MM.1S (cell line): ENCODE data around the gene DCLK1.

Source experiments
- DNase-seq: peaks from one replicate; pipeline ENCODE4 v3.0.0-alpha.2; 2015
- H2AFZ ChIP-seq: fragments of 300-600 bp; sonication (generic); 2 replicates; pipeline ENCODE4 v1.6.0; 2016; ENCODE audit warnings: antibody characterized with exemption, low read length
- H3F3A ChIP-seq: fragments of 300-600 bp; sonication (generic); 2 replicates; pipeline ENCODE4 v1.6.1; 2016; ENCODE audit warnings: mild to moderate bottlenecking, antibody characterized with exemption, low read length, moderate library complexity, mixed read lengths; ENCODE audit not compliant: insufficient read depth
- H3K27ac ChIP-seq: fragments of 300-600 bp; sonication (generic); 2 replicates; pipeline ENCODE4 v1.5.1; 2016; ENCODE audit warnings: mild to moderate bottlenecking, low read length
- H3K27me3 ChIP-seq: fragments of 300-600 bp; sonication (generic); replicated peaks from 2 replicates; pipeline ENCODE4 v1.6.0; 2016; ENCODE audit warnings: low read length; ENCODE audit not compliant: insufficient read depth
- H3K36me3 ChIP-seq: fragments of 300-600 bp; sonication (generic); replicated peaks from 2 replicates; pipeline ENCODE4 v1.6.1; 2016; ENCODE audit warnings: mild to moderate bottlenecking, low read length, mixed read lengths; ENCODE audit not compliant: insufficient read depth
- H3K4me1 ChIP-seq: fragments of 300-600 bp; sonication (generic); 2 replicates; pipeline ENCODE4 v1.6.1; 2016; ENCODE audit warnings: low read length, mixed read lengths
- H3K4me2 ChIP-seq: fragments of 300-600 bp; sonication (generic); 2 replicates; pipeline ENCODE4 v1.6.0; 2016; ENCODE audit warnings: low read depth, low read length
- H3K4me3 ChIP-seq: fragments of 300-600 bp; sonication (generic); 2 replicates; pipeline ENCODE4 v1.5.1; 2016; ENCODE audit warnings: low read length, mixed read lengths
- H3K79me2 ChIP-seq: fragments of 300-600 bp; sonication (generic); 2 replicates; pipeline ENCODE4 v1.6.1; 2016; ENCODE audit warnings: mixed run types, low read length, mixed read lengths
- H3K9ac ChIP-seq: fragments of 300-600 bp; sonication (generic); 2 replicates; pipeline ENCODE4 v1.6.1; 2016; ENCODE audit warnings: low read length, mixed read lengths
- H3K9me2 ChIP-seq: fragments of 300-600 bp; sonication (generic); replicated peaks from 2 replicates; pipeline ENCODE4 v1.6.1; 2016; ENCODE audit warnings: mild to moderate bottlenecking, low read length, mixed read lengths; ENCODE audit not compliant: insufficient read depth
- H3K9me3 ChIP-seq: fragments of 300-600 bp; sonication (generic); replicated peaks from 2 replicates; pipeline ENCODE4 v1.6.1; 2016; ENCODE audit warnings: mild to moderate bottlenecking, low read length, mixed read lengths; ENCODE audit not compliant: insufficient read depth
- H4K20me1 ChIP-seq: fragments of 300-600 bp; sonication (generic); 2 replicates; pipeline ENCODE4 v1.6.1; 2016; ENCODE audit warnings: mild to moderate bottlenecking, low read length, moderate library complexity, mixed read lengths; ENCODE audit not compliant: insufficient read depth
- CTCF ChIP-seq: fragments of 300-600 bp; sonication (generic); IDR thresholded peaks from 2 replicates; pipeline ENCODE4 v1.5.1; 2016; ENCODE audit warnings: antibody characterized with exemption, low read length, mixed read lengths
- EZH2 ChIP-seq: fragments of 300-600 bp; sonication (generic); optimal IDR thresholded peaks from 2 replicates; pipeline ENCODE3; 2017; ENCODE audit warnings: low read depth, mild to moderate bottlenecking, antibody characterized with exemption, low read length, mixed read lengths
- EZH2phosphoT487 ChIP-seq: fragments of 300-600 bp; sonication (generic); IDR thresholded peaks from 2 replicates; pipeline ENCODE4 v1.6.1; 2018; ENCODE audit warnings: antibody characterized with exemption, low read length

The DCLK1 gene

GRCh38 chr13:35927567-35928021 lies 203.6 kb downstream of the DCLK1 start:
- Histone ChIP-seq H3K4me1 (peaks cover 20% of the 10 kb centered on the region), H3K27ac (no peak overlapping the region), H3K9ac (no peak overlapping the region), H3K4me3 (no peak overlapping the region), H3K4me2 (no peak overlapping the region), H3K9me2 (no peaks in the 10 kb centered on the region), H3K36me3 (no peaks in the 10 kb centered on the region), H3K79me2 (no peaks in the 10 kb centered on the region), H3K27me3 (no peaks in the 10 kb centered on the region), H4K20me1 (no peaks in the 10 kb centered on the region), H2AFZ (no peak overlapping the region), H3K9me3 (no peaks in the 10 kb centered on the region), H3F3A (peaks cover 5% of the 10 kb centered on the region; the same call in 1 of the 2 replicates)
- DNase-seq = no peak
- TF ChIP-seq EZH2 (no peak), EZH2phosphoT487 (no peak), CTCF (no peak)

- no peaks in the 10 kb centered on the region for H3K36me3 ChIP-seq
- DNase-seq = no peak
- H3K27ac ChIP-seq = no peak overlapping the region
- H3K4me1 ChIP-seq = peaks cover 20% of the 10 kb centered on the region
- H3K4me2 ChIP-seq = no peak overlapping the region
- no peak overlapping the region for H2AFZ ChIP-seq
- no peaks in the 10 kb centered on the region for H3K79me2 ChIP-seq
- H3K4me3 ChIP-seq = no peak overlapping the region
- H3F3A ChIP-seq = peaks cover 5% of the 10 kb centered on the region; the same call in 1 of the 2 replicates
- H3K9me2 ChIP-seq = no peaks in the 10 kb centered on the region
- H3K9ac ChIP-seq = no peak overlapping the region
- no peak for TF ChIP-seq EZH2phosphoT487
- no peak for TF ChIP-seq CTCF
- TF ChIP-seq EZH2 = no peak
- no peaks in the 10 kb centered on the region for H4K20me1 ChIP-seq
- H3K27me3 ChIP-seq = no peaks in the 10 kb centered on the region
- H3K9me3 ChIP-seq = no peaks in the 10 kb centered on the region
Measured at GRCh38 chr13:35926859-35927530, 204.2 kb downstream of the DCLK1 start.

GRCh38 chr13:35925669-35926068 lies 205.5 kb downstream of the DCLK1 start:
- Histone ChIP-seq H3K4me2 (no peak overlapping the region), H3K27ac (no peak overlapping the region), H4K20me1 (no peaks in the 10 kb centered on the region), H3K9me2 (no peaks in the 10 kb centered on the region), H3K27me3 (no peaks in the 10 kb centered on the region), H3K9me3 (no peaks in the 10 kb centered on the region), H3K79me2 (no peaks in the 10 kb centered on the region), H3K4me3 (no peak overlapping the region), H2AFZ (no peak overlapping the region), H3K9ac (no peak overlapping the region), H3K4me1 (peaks cover 13% of the 10 kb centered on the region), H3F3A (peaks cover under 1% of the 10 kb centered on the region; the same call in 1 of the 2 replicates), H3K36me3 (no peaks in the 10 kb centered on the region)
- no peak for DNase-seq
- TF ChIP-seq EZH2 (no peak), EZH2phosphoT487 (no peak), CTCF (no peak)
